ENCODE results near the gene ZNRF2. TPM values are rescaled to one million over a fixed set of nuclear protein-coding genes. Genes with fewer than 3 reads are reported as not detected.

The ZNRF2 gene
- total RNA-seq, 1 experiment from 2014 or later, result 9.8 TPM

- no peaks in the 10 kb centered on the region for H3K36me3 Mint-ChIP-seq (ENCODE audit: insufficient read depth, unreplicated experiment)
- intact Hi-C loops (cut with micrococcal nuclease), result no loop called here
- peaks cover 6% of the 10 kb centered on the region for H3K4me1 Mint-ChIP-seq (ENCODE audit: insufficient read depth, unreplicated experiment)
- no peaks in the 10 kb centered on the region for H3K27me3 Mint-ChIP-seq (ENCODE audit: insufficient read depth, unreplicated experiment)
- TF ChIP-seq CTCF (IDR thresholded peaks at IDR 0.05; ENCODE audit: unreplicated experiment), result no peak
- no peak for DNase-seq (ENCODE audit: unreplicated experiment)
- CTCF ChIA-PET, result interaction anchor here (1.1 kb wide), 1 partner anchor 90 kb away, joined by 3 read pairs; no protein-coding TSS in a partner anchor
- no peaks in the 10 kb centered on the region for H3K9me3 Mint-ChIP-seq (ENCODE audit: unreplicated experiment)
- POLR2A ChIA-PET, result interaction anchor here (0.7 kb wide), 1 partner anchor 13 kb away, joined by 3 read pairs; no protein-coding TSS in a partner anchor
- no TSS peak for BruUV-seq (replicated peaks)
- H3K4me3 Mint-ChIP-seq (ENCODE audit: unreplicated experiment), result no peak overlapping the region
- H3K27ac Mint-ChIP-seq (ENCODE audit: low read depth, unreplicated experiment), result no peak overlapping the region
Measured at GRCh38 chr7:30365621-30366020, 81.2 kb downstream of the ZNRF2 start.

GRCh38 chr7:30366606-30367005, 82.2 kb downstream of the ZNRF2 start:
- Mint-ChIP-seq H3K27me3 (ENCODE audit: insufficient read depth, unreplicated experiment) (no peaks in the 10 kb centered on the region), H3K4me1 (ENCODE audit: insufficient read depth, unreplicated experiment) (peaks cover 6% of the 10 kb centered on the region), H3K27ac (ENCODE audit: low read depth, unreplicated experiment) (no peak overlapping the region), H3K9me3 (ENCODE audit: unreplicated experiment) (no peaks in the 10 kb centered on the region), H3K36me3 (ENCODE audit: insufficient read depth, unreplicated experiment) (peaks cover 5% of the 10 kb centered on the region), H3K4me3 (ENCODE audit: unreplicated experiment) (no peak overlapping the region)
- no peak for DNase-seq (ENCODE audit: unreplicated experiment)
- intact Hi-C loops (cut with micrococcal nuclease), result no loop called here
- ChIA-PET POLR2A (interaction anchor here (0.6 to 2.2 kb wide), 2 partner anchors 18 to 81 kb away, joined by 3 to 10 read pairs; no protein-coding TSS in a partner anchor), CTCF (interaction anchor here (0.6 to 0.7 kb wide), 2 partner anchors 135 to 221 kb away, joined by 3 to 4 read pairs; no protein-coding TSS in a partner anchor)
- TF ChIP-seq CTCF (IDR thresholded peaks at IDR 0.05; ENCODE audit: unreplicated experiment), result no peak
- TSS peak; percentile 9 for BruUV-seq (replicated peaks)

GRCh38 chr7:30367561-30367960, 83.2 kb downstream of the ZNRF2 start:
- POLR2A ChIA-PET, result interaction anchor here (1.3 to 2.2 kb wide), 4 partner anchors 16 to 203 kb away, joined by 3 to 10 read pairs (median 4); no protein-coding TSS in a partner anchor
- no peaks in the 10 kb centered on the region for H3K27me3 Mint-ChIP-seq (ENCODE audit: insufficient read depth, unreplicated experiment)
- DNase-seq (ENCODE audit: unreplicated experiment), result no peak
- no peak overlapping the region for H3K4me3 Mint-ChIP-seq (ENCODE audit: unreplicated experiment)
- no peak for TF ChIP-seq CTCF (IDR thresholded peaks at IDR 0.05; ENCODE audit: unreplicated experiment)
- BruUV-seq (replicated peaks), result no TSS peak
- H3K36me3 Mint-ChIP-seq (ENCODE audit: insufficient read depth, unreplicated experiment), result peaks cover 12% of the 10 kb centered on the region
- H3K27ac Mint-ChIP-seq (ENCODE audit: low read depth, unreplicated experiment), result no peak overlapping the region
- CTCF ChIA-PET, result interaction anchor here (0.6 to 0.8 kb wide), 2 partner anchors 36 to 44 kb away, joined by 3 read pairs; no protein-coding TSS in a partner anchor
- H3K9me3 Mint-ChIP-seq (ENCODE audit: unreplicated experiment), result no peaks in the 10 kb centered on the region
- intact Hi-C loops (cut with micrococcal nuclease), result no loop called here
- peaks cover 6% of the 10 kb centered on the region for H3K4me1 Mint-ChIP-seq (ENCODE audit: insufficient read depth, unreplicated experiment)

GRCh38 chr7:30369879-30370278, 85.5 kb downstream of the ZNRF2 start:
- intact Hi-C loops (cut with micrococcal nuclease), result no loop called here
- CTCF ChIA-PET, result interaction anchor here (0.7 kb wide), 1 partner anchor 522 kb away, joined by 3 read pairs; no protein-coding TSS in a partner anchor

More at GRCh38 chr7:30369879-30370278, 85.5 kb downstream of the ZNRF2 start:
- Mint-ChIP-seq H3K27me3 (ENCODE audit: insufficient read depth, unreplicated experiment) (no peaks in the 10 kb centered on the region), H3K36me3 (ENCODE audit: insufficient read depth, unreplicated experiment) (peaks cover 18% of the 10 kb centered on the region), H3K9me3 (ENCODE audit: unreplicated experiment) (no peaks in the 10 kb centered on the region), H3K4me3 (ENCODE audit: unreplicated experiment) (no peak overlapping the region), H3K27ac (ENCODE audit: low read depth, unreplicated experiment) (no peak overlapping the region), H3K4me1 (ENCODE audit: insufficient read depth, unreplicated experiment) (peaks cover 6% of the 10 kb centered on the region)
- POLR2A ChIA-PET, result interaction anchor here (0.6 to 1.3 kb wide), 4 partner anchors 16 to 244 kb away, joined by 3 to 4 read pairs (median 4); no protein-coding TSS in a partner anchor
- TF ChIP-seq CTCF (IDR thresholded peaks at IDR 0.05; ENCODE audit: unreplicated experiment), result no peak
- BruUV-seq (replicated peaks), result no TSS peak
- DNase-seq (ENCODE audit: unreplicated experiment), result no peak
